Stimulated activated CD4-positive, alpha-beta T cell treated with anti-CD3 and anti-CD28 coated beads, Interleukin-12 subunit alpha, Interleukin-12 subunit beta, amount 100 ng/mL, for 48 hours (primary cell): Measurements from ENCODE around the gene PAX5.

Experiments used
- DNase-seq, 3 donors: peaks; one replicate each; pipeline ENCODE4 v3.0.0-alpha.2; 2020; ENCODE audit warnings: low read depth in 2 of 3, low spot score in 1 of 3

The PAX5 gene

GRCh38 chr9:36961561-36962325 lies 72.3 kb downstream of the PAX5 start:
- no peak for DNase-seq

- DNase-seq: no peak
Measured at GRCh38 chr9:36961051-36961450, 73.0 kb downstream of the PAX5 start.

- no peak for DNase-seq
Measured at GRCh38 chr9:36960575-36960955, 73.5 kb downstream of the PAX5 start.

GRCh38 chr9:36959681-36960574 lies 74.1 kb downstream of the PAX5 start:
- no peak for DNase-seq

GRCh38 chr9:36956908-36957307 lies 77.2 kb downstream of the PAX5 start:
- DNase-seq: no peak

- no peak for DNase-seq
Measured at GRCh38 chr9:36950389-36950788, 83.7 kb downstream of the PAX5 start.

- no peak for DNase-seq
Measured at GRCh38 chr9:36949466-36949865, 84.6 kb downstream of the PAX5 start.

GRCh38 chr9:36948051-36948450 lies 86.0 kb downstream of the PAX5 start:
- no peak for DNase-seq

GRCh38 chr9:36946653-36947052 lies 87.4 kb downstream of the PAX5 start:
- DNase-seq: no peak

GRCh38 chr9:36945999-36946398 lies 88.1 kb downstream of the PAX5 start:
- DNase-seq: no peak

- no peak for DNase-seq
Measured at GRCh38 chr9:36942891-36943290, 91.2 kb downstream of the PAX5 start.

- DNase-seq: no peak
Measured at GRCh38 chr9:36941441-36941840, 92.6 kb downstream of the PAX5 start.

- no peak for DNase-seq
Measured at GRCh38 chr9:36940881-36941280, 93.2 kb downstream of the PAX5 start.

- DNase-seq: no peak
Measured at GRCh38 chr9:36940500-36940853, 93.6 kb downstream of the PAX5 start.

- DNase-seq: no peak
Measured at GRCh38 chr9:36939655-36940499, 94.2 kb downstream of the PAX5 start.

GRCh38 chr9:36939214-36939613 lies 94.9 kb downstream of the PAX5 start:
- no peak for DNase-seq

GRCh38 chr9:36938617-36939016 lies 95.5 kb downstream of the PAX5 start:
- DNase-seq: no peak

GRCh38 chr9:36937951-36938350 lies 96.1 kb downstream of the PAX5 start:
- DNase-seq: no peak

GRCh38 chr9:36937346-36937745 lies 96.7 kb downstream of the PAX5 start:
- DNase-seq: no peak

GRCh38 chr9:36936498-36936831 lies 97.6 kb downstream of the PAX5 start:
- no peak for DNase-seq

GRCh38 chr9:36935768-36936497 lies 98.1 kb downstream of the PAX5 start:
- no peak for DNase-seq
